Choroid plexus epithelial cell (primary cell): ENCODE data around the gene CFDP1.
A peak's percentile ranks its signal among the peaks of the same experiment; 100 is the strongest.

Source experiments
- DNase-seq: peaks from one replicate; pipeline ENCODE4 v3.0.0-alpha.2; 2010; ENCODE audit warnings: low read depth
- H3K4me3 ChIP-seq: 2 replicates; pipeline ENCODE4 v1.5.1; 2011; ENCODE audit warnings: low read depth, mild to moderate bottlenecking, control low read depth, low read length, moderate library complexity
- CTCF ChIP-seq: conservative IDR thresholded peaks from 2 replicates; pipeline ENCODE4 v1.5.1; 2011; ENCODE audit warnings: low read depth, mild to moderate bottlenecking, control low read depth, inconsistent platforms, low read length, moderate library complexity

The CFDP1 gene

GRCh38 chr16:75320435-75320834 is 112.9 kb downstream of the CFDP1 start:
- H3K4me3 ChIP-seq = no peak overlapping the region
- peak; percentile 30 for DNase-seq
- no peak for TF ChIP-seq CTCF

- no peak for TF ChIP-seq CTCF
- peak; percentile 96 for DNase-seq
- peak overlapping the region; percentile 32 for H3K4me3 ChIP-seq
These were observed 113.5 kb downstream of the CFDP1 start for GRCh38 chr16:75319513-75320411.

- H3K4me3 ChIP-seq = no peak overlapping the region
These were observed 114.6 kb downstream of the CFDP1 start for GRCh38 chr16:75318737-75319136.

GRCh38 chr16:75317532-75317931 is 115.8 kb downstream of the CFDP1 start:
- no peak overlapping the region for H3K4me3 ChIP-seq
- DNase-seq = no peak
- TF ChIP-seq CTCF = no peak

More at GRCh38 chr16:75318737-75319136, 114.6 kb downstream of the CFDP1 start:
- no peak for TF ChIP-seq CTCF
- no peak for DNase-seq

- DNase-seq = peak; percentile 42
- no peak for TF ChIP-seq CTCF
- H3K4me3 ChIP-seq = no peak overlapping the region
These were observed 116.2 kb downstream of the CFDP1 start for GRCh38 chr16:75317101-75317522.

GRCh38 chr16:75315539-75316306 is 117.6 kb downstream of the CFDP1 start:
- no peak for TF ChIP-seq CTCF
- peak; percentile 29 for DNase-seq

More at GRCh38 chr16:75315539-75316306, 117.6 kb downstream of the CFDP1 start:
- H3K4me3 ChIP-seq = no peak overlapping the region
